Ovary (tissue), 3 donors: ENCODE measurements around the gene CAMK2D.

Source experiments
- EP300 ChIP-seq: sonication (generic); formaldehyde crosslinking; IDR thresholded peaks from one replicate; pipeline ENCODE4 v1.6.1; 2017; ENCODE audit warnings: antibody characterized with exemption
- TF ChIP-seq, protein P1 (sequence below), 3 donors: fragments of 450-650 bp in 2 of 3; fragments of 200-600 bp in 1 of 3; IDR thresholded peaks; one replicate each; pipeline versions ENCODE4 v1.5.1 to v1.8.0; 2016 to 2022; ENCODE audit warnings: antibody characterized with exemption in 3 of 3, mild to moderate bottlenecking in 1 of 3
- donor health status: DM: no; HTN: no; CAD: no.

DNA sequence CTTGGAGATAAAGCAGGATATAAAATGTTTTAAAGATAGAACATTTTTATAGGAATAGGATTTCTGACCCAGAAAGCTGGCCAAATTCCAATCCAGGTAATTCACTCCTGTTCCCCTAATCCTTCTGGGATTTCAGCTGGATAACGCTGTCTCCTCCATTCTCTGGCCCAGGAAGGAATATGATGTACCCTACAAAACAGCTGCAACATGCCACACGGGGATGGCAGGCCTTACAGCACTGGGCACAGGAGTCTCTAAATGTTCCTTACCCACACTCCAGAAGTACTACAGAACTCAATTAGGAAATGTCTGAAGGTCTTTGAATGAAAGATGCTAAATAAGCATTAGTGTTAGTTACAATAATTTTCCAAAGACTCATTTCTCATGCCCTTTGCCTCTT lies 15.8 kb downstream of the CAMK2D start:
- TF ChIP-seq EP300, result no peak
- TF ChIP-seq, protein P1, sequence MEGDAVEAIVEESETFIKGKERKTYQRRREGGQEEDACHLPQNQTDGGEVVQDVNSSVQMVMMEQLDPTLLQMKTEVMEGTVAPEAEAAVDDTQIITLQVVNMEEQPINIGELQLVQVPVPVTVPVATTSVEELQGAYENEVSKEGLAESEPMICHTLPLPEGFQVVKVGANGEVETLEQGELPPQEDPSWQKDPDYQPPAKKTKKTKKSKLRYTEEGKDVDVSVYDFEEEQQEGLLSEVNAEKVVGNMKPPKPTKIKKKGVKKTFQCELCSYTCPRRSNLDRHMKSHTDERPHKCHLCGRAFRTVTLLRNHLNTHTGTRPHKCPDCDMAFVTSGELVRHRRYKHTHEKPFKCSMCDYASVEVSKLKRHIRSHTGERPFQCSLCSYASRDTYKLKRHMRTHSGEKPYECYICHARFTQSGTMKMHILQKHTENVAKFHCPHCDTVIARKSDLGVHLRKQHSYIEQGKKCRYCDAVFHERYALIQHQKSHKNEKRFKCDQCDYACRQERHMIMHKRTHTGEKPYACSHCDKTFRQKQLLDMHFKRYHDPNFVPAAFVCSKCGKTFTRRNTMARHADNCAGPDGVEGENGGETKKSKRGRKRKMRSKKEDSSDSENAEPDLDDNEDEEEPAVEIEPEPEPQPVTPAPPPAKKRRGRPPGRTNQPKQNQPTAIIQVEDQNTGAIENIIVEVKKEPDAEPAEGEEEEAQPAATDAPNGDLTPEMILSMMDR (IDR thresholded peaks at IDR 0.05), result no peak
